SK-N-MC (cell line): ENCODE data around the gene CLEC7A.

Source experiments
- DNase-seq: peaks from one replicate; pipeline ENCODE4 v3.0.0-alpha.2; 2011; ENCODE audit warnings: low read depth, low spot score
- H3K27ac ChIP-seq: fragments of 200-600 bp; sonication (generic); 2 replicates; pipeline ENCODE4 v1.5.1; 2016; ENCODE audit warnings: mixed run types
- H3K36me3 ChIP-seq: fragments of 200-600 bp; sonication (generic); 2 replicates; pipeline ENCODE4 v1.6.1; 2017; ENCODE audit warnings: antibody characterized with exemption, low read length, mixed read lengths; ENCODE audit not compliant: insufficient read depth
- H3K4me3 ChIP-seq: fragments of 200-600 bp; sonication (generic); 2 replicates; pipeline ENCODE4 v1.5.1; 2016
- H3K9ac ChIP-seq: fragments of 200-600 bp; sonication (generic); 2 replicates; pipeline ENCODE4 v1.8.0; 2017; ENCODE audit warnings: mixed run types, mixed read lengths; ENCODE audit not compliant: insufficient read length
- H3K9me3 ChIP-seq: fragments of 200-600 bp; sonication (generic); 2 replicates; pipeline ENCODE4 v1.6.1; 2017; ENCODE audit warnings: low read depth, mild to moderate bottlenecking, antibody characterized with exemption, low read length, moderate library complexity, mixed read lengths
- EZH2 ChIP-seq: fragments of 200-600 bp; sonication (generic); IDR thresholded peaks from one replicate; pipeline ENCODE4 v1.6.1; 2017; ENCODE audit warnings: antibody characterized with exemption
- FOXP2 ChIP-seq: optimal IDR thresholded peaks from 2 replicates; pipeline ENCODE3; 2011; ENCODE audit warnings: mild to moderate bottlenecking, moderate library complexity; ENCODE audit not compliant: insufficient read depth; ENCODE audit errors: extremely low read length, control extremely low read depth
- POLR2AphosphoS5 ChIP-seq: IDR thresholded peaks from 2 replicates; pipeline ENCODE4 v1.6.1; 2012; ENCODE audit warnings: mild to moderate bottlenecking, low read depth, low read length, borderline replicate concordance

The CLEC7A gene

DNA sequence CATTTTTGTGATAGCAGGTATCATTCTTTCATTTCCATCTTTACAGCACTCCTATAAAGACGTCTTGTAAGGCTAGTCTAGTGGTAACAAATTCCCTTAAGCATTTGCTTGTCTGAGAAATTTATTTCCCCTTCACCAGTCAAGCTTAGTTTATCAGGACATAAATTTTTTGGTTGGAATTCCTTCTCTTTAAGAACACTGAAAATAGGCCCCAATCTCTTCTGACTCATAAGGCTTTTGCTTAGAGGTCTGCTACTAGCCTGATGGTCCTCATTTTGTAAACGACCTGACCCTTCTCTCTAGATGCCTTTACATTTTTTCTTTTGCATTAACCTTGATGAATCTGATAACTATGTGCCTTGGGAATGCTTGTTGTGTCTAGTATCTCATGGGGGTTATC is 21.6 kb upstream of the CLEC7A start:
- H3K27ac ChIP-seq, result no peak overlapping the region
- H3K9ac ChIP-seq, result no peak overlapping the region
- TF ChIP-seq EZH2 (no peak), POLR2AphosphoS5 (no peak), FOXP2 (no peak)
- no peaks in the 10 kb centered on the region for H3K36me3 ChIP-seq
- DNase-seq, result no peak
- H3K9me3 ChIP-seq, result no peaks in the 10 kb centered on the region
- no peak overlapping the region for H3K4me3 ChIP-seq

GRCh38 chr12:10147714-10148403 is 17.9 kb upstream of the CLEC7A start:
- TF ChIP-seq POLR2AphosphoS5 (no peak), EZH2 (no peak), FOXP2 (no peak)
- DNase-seq, result no peak
- Histone ChIP-seq H3K9me3 (no peaks in the 10 kb centered on the region), H3K9ac (no peak overlapping the region), H3K27ac (no peak overlapping the region), H3K4me3 (no peak overlapping the region), H3K36me3 (no peaks in the 10 kb centered on the region)

- Histone ChIP-seq H3K4me3 (no peak overlapping the region), H3K36me3 (no peaks in the 10 kb centered on the region), H3K9me3 (no peaks in the 10 kb centered on the region), H3K9ac (no peak overlapping the region), H3K27ac (no peak overlapping the region)
- no peak for DNase-seq
- TF ChIP-seq EZH2 (no peak), FOXP2 (no peak), POLR2AphosphoS5 (no peak)
These were observed 13.1 kb upstream of the CLEC7A start for GRCh38 chr12:10142976-10143589.

- Histone ChIP-seq H3K4me3 (no peak overlapping the region), H3K36me3 (no peaks in the 10 kb centered on the region), H3K27ac (no peak overlapping the region), H3K9me3 (no peaks in the 10 kb centered on the region), H3K9ac (no peak overlapping the region)
- DNase-seq, result peak; percentile 61
- TF ChIP-seq EZH2 (no peak), FOXP2 (no peak), POLR2AphosphoS5 (no peak)
These were observed 10.0 kb upstream of the CLEC7A start for GRCh38 chr12:10140001-10140400.

DNA sequence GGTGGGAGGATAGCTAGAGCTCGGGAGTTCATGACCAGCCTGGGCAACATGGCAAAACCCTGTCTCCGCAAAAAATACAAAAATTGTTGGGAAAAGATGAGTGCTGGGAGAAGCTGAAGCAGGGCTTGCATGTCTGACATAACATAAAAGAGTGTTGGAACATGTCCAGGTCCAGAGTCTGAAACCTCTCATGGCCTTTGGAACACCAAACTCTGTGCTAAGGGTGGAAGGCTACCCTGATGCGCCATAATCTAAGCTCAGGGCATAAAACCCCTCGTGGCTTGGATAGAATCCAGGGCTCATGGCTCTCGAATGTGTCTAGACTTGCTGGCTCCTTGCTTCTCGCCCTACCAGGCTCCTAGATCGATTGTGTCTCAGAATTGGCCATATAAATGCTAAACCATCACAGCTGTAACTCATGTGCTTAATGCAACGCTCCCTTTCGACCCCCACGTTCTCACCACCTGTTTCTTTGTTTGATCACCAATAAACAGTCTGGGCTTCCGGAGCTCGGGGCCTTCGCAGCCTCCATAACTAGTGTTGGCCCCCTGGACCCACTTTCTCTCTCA is 6.7 kb upstream of the CLEC7A start:
- H3K36me3 ChIP-seq, result no peaks in the 10 kb centered on the region
- no peak overlapping the region for H3K27ac ChIP-seq
- H3K4me3 ChIP-seq, result no peak overlapping the region
- DNase-seq, result no peak
- no peak for TF ChIP-seq POLR2AphosphoS5
- TF ChIP-seq FOXP2, result no peak
- TF ChIP-seq EZH2, result no peak
- H3K9ac ChIP-seq, result no peak overlapping the region
- no peaks in the 10 kb centered on the region for H3K9me3 ChIP-seq

- no peak for DNase-seq
- Histone ChIP-seq H3K27ac (no peak overlapping the region), H3K9ac (no peak overlapping the region), H3K9me3 (no peaks in the 10 kb centered on the region), H3K36me3 (no peaks in the 10 kb centered on the region), H3K4me3 (no peak overlapping the region)
- TF ChIP-seq FOXP2 (no peak), EZH2 (no peak), POLR2AphosphoS5 (no peak)
These were observed 5.1 kb upstream of the CLEC7A start for GRCh38 chr12:10135126-10135525.

DNA sequence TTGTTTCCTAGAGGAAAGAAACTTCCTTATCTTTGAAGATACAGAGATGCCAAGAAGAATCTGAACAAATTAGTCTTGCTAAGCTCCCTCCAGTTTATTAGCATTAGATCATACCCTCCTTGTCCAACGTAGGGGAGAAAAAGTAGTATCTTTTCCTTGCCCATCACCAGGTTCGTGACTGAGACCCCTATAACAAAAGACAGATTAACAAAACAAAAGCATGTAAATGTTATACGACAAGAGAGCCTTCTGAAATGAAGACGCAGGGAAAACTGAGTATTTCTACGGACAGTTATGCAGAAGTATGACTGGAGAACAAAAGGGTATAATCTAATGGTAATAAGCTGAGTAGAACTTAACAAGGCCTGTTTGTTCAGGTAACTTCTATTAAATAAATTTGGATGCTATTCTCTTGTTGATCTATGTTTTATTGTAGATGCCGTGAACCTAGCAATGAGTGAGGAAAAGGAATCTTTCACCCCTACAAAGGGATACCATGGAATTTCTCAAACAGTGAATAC is 2.9 kb upstream of the CLEC7A start:
- DNase-seq, result no peak
- TF ChIP-seq FOXP2, result no peak
- TF ChIP-seq POLR2AphosphoS5, result no peak
- no peak for TF ChIP-seq EZH2
- no peak overlapping the region for H3K27ac ChIP-seq
- no peak overlapping the region for H3K4me3 ChIP-seq
- H3K36me3 ChIP-seq, result no peaks in the 10 kb centered on the region
- H3K9ac ChIP-seq, result no peak overlapping the region
- H3K9me3 ChIP-seq, result no peaks in the 10 kb centered on the region

DNA sequence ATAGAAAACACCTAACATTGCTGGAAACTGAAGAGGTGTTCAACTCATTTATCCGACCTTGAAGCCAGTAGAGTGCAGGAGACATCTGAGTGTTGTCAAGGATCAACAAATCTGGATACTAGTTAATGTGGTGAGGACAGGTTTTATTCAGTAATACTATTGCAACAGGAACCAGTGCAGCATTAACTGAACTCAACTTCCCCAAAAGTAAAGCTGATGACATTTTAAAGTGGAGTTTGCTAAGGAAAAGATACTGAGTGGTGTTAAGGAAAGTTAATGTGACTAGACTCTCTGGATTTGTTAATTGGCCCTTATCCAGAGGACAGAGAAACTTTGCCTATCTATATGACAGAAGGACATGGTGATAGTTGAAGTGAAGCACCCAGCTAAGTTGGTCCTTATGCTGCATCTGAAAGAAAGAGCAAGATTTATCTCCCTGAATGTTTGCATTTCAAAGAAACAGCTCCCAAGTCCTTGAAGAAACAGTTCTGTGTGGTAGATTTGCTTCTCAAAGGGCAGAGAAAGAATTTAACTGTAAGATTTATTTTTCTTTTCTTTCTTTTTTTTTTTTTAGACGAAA is 1.2 kb upstream of the CLEC7A start:
- Histone ChIP-seq H3K27ac (no peak overlapping the region), H3K36me3 (no peaks in the 10 kb centered on the region)
- no peak for DNase-seq

More for the DNA sequence above, 1.2 kb upstream of the CLEC7A start:
- Histone ChIP-seq H3K4me3 (no peak overlapping the region), H3K9me3 (no peaks in the 10 kb centered on the region), H3K9ac (no peak overlapping the region)
- TF ChIP-seq FOXP2, result no peak
- no peak for TF ChIP-seq POLR2AphosphoS5
- no peak for TF ChIP-seq EZH2
